Body of pancreas (tissue), 4 donors: ENCODE results near the gene SLMAP. TPM values are rescaled to one million over a fixed set of nuclear protein-coding genes. Genes with fewer than 3 reads are reported as not detected.

ENCODE experiments used
- ATAC-seq: fragments of 150-250 bp; one replicate; pipeline ENCODE4 v1.9.1; 2016
- DNase-seq, 4 donors: peaks; one replicate each; pipeline ENCODE4 v3.0.0-alpha.2; 2019
- H3K27ac ChIP-seq, 4 donors: fragments of 200-600 bp; sonication (generic); 1 replicate in 3 of 4; 2 replicates in 1 of 4; pipeline versions ENCODE4 v1.5.1 to v1.6.1; 2016 to 2019; ENCODE audit warnings: mild to moderate bottlenecking in 1 of 4, mixed read lengths in 1 of 4, moderate library complexity in 1 of 4
- H3K27me3 ChIP-seq, 2 donors: fragments of 200-600 bp; sonication (generic); one replicate each; pipeline ENCODE4 v1.6.0; 2016; ENCODE audit warnings: mild to moderate bottlenecking in 1 of 2
- H3K36me3 ChIP-seq, 2 donors: fragments of 200-600 bp; sonication (generic); replicated peaks in 1 of 2; 2 replicates each; pipeline ENCODE4 v1.5.1; 2016; ENCODE audit warnings: low read depth in 2 of 2; ENCODE audit not compliant: insufficient read depth in 1 of 2
- H3K4me1 ChIP-seq: fragments of 200-600 bp; sonication (generic); one replicate; pipeline ENCODE4 v1.6.0; 2016
- H3K4me3 ChIP-seq, 2 donors: fragments of 200-600 bp; sonication (generic); 1 replicate in 1 of 2; 2 replicates in 1 of 2; pipeline ENCODE4 v1.5.1; 2016 to 2019
- H3K9me3 ChIP-seq, 3 donors: fragments of 200-600 bp; sonication (generic); 1 replicate in 2 of 3; 2 replicates in 1 of 3; pipeline ENCODE4 v1.5.1; 2016
- CTCF ChIP-seq, 7 experiments: fragments of 450-650 bp in 4 of 7; fragments of 200-600 bp in 3 of 7; sonication (generic) in 3 of 7; IDR thresholded peaks; one replicate each; pipeline ENCODE4 v1.5.1; 2016 to 2019; ENCODE audit warnings: antibody characterized with exemption in 7 of 7
- POLR2A ChIP-seq, 3 donors: fragments of 450-650 bp; IDR thresholded peaks; one replicate each; pipeline ENCODE4 v1.6.1; 2016; ENCODE audit warnings: antibody characterized with exemption in 3 of 3, mild to moderate bottlenecking in 2 of 3
- WGBS, 2 donors: methylation state at CpG; one replicate each; pipeline ENCODE4 v1.1.5; 2017; 5-methylcytosine and 5-hydroxymethylcytosine counted together
- intact Hi-C: fragments of 100-400 bp; cut with DNase I; formaldehyde crosslinking; loops from one replicate; pipeline ENCODE4 v1.15.1; 2023
- total RNA-seq, 2 donors: library from RNA; depleted of rRNA; stranded (reverse); fragments of >200 nt; gene quantifications; one replicate each; pipeline ENCODE4 v1.1.0, GENCODE V29; 2016

SLMAP gene
- total RNA-seq, 2 donors from 2014 or later, result 36.6 TPM

GRCh38 chr3:57826952-57827723 lies 71.0 kb downstream of the SLMAP start:
- intact Hi-C loops, result no loop called here
- DNase-seq, result no peak
- no peak for TF ChIP-seq POLR2A (IDR thresholded peaks at IDR 0.05)
- peak in 1 of 7 experiments; percentile 2 for TF ChIP-seq CTCF (IDR thresholded peaks at IDR 0.05)
- H3K4me3 ChIP-seq, result no peak overlapping the region
- peaks cover 25% of the 10 kb centered on the region for H3K4me1 ChIP-seq
- H3K27ac ChIP-seq, result no peak overlapping the region
- 58 to 59% methylated on average over 1 of the region's 1 CpG for WGBS, 2 donors
- no peaks in the 10 kb centered on the region for H3K27me3 ChIP-seq
- H3K9me3 ChIP-seq, result no peaks in the 10 kb centered on the region
- no peaks in the 10 kb centered on the region for H3K36me3 ChIP-seq
- ATAC-seq, result no peak

- no peak for ATAC-seq
- DNase-seq, result no peak
These were observed 71.6 kb downstream of the SLMAP start for GRCh38 chr3:57827757-57828156.

GRCh38 chr3:57832486-57832885 lies 76.4 kb downstream of the SLMAP start:
- DNase-seq (no peak), ATAC-seq (no peak)
- H3K9me3 ChIP-seq, result no peaks in the 10 kb centered on the region
- no peak overlapping the region for H3K4me3 ChIP-seq
- H3K36me3 ChIP-seq, result no peaks in the 10 kb centered on the region
- H3K27ac ChIP-seq, result no peak overlapping the region
- peaks cover 4% of the 10 kb centered on the region for H3K4me1 ChIP-seq
- no peaks in the 10 kb centered on the region for H3K27me3 ChIP-seq
- TF ChIP-seq POLR2A (IDR thresholded peaks at IDR 0.05), result no peak
- TF ChIP-seq CTCF (IDR thresholded peaks at IDR 0.05), result no peak
- intact Hi-C loops, result no loop called here

More at GRCh38 chr3:57827757-57828156, 71.6 kb downstream of the SLMAP start:
- intact Hi-C loops, result no loop called here
- H3K27me3 ChIP-seq, result no peaks in the 10 kb centered on the region
- WGBS, 2 donors, result 86 to 90% methylated on average over 4 of the region's 4 CpGs
- no peaks in the 10 kb centered on the region for H3K9me3 ChIP-seq
- no peak for TF ChIP-seq POLR2A (IDR thresholded peaks at IDR 0.05)
- TF ChIP-seq CTCF (IDR thresholded peaks at IDR 0.05), result no peak
- H3K27ac ChIP-seq, result no peak overlapping the region
- H3K4me1 ChIP-seq, result peaks cover 23% of the 10 kb centered on the region
- H3K36me3 ChIP-seq, result no peaks in the 10 kb centered on the region
- H3K4me3 ChIP-seq, result no peak overlapping the region

GRCh38 chr3:57832900-57833313 lies 76.8 kb downstream of the SLMAP start:
- 79% methylated on average over 1 of the region's 1 CpG for WGBS, 2 donors
- H3K36me3 ChIP-seq, result no peaks in the 10 kb centered on the region

More at GRCh38 chr3:57832900-57833313, 76.8 kb downstream of the SLMAP start:
- no peak for ATAC-seq
- Histone ChIP-seq H3K4me3 (no peak overlapping the region), H3K27ac (no peak overlapping the region), H3K9me3 (no peaks in the 10 kb centered on the region), H3K4me1 (peaks cover under 1% of the 10 kb centered on the region), H3K27me3 (no peaks in the 10 kb centered on the region)
- no peak for DNase-seq
- intact Hi-C loops, result no loop called here
- TF ChIP-seq CTCF (IDR thresholded peaks at IDR 0.05), result no peak
- no peak for TF ChIP-seq POLR2A (IDR thresholded peaks at IDR 0.05)
